Fibroblast of pulmonary artery (primary cell): ENCODE data around the gene ZBTB21.
"Not testable (repeated sequence)": the region's sequence is repeated elsewhere in the genome, so short reads cannot be mapped to it uniquely, and the experiment has no call there.

Experiments
- DNase-seq: peaks from one replicate; pipeline ENCODE4 v3.0.0-alpha.2; 2010; ENCODE audit warnings: low read depth
- H3K4me3 ChIP-seq: replicated peaks from 2 replicates; pipeline ENCODE4 v1.5.1; 2011; ENCODE audit warnings: low read depth, mild to moderate bottlenecking, control low read depth, low read length, moderate library complexity
- CTCF ChIP-seq: IDR thresholded peaks from 2 replicates; pipeline ENCODE4 v1.5.1; 2011; ENCODE audit warnings: mild to moderate bottlenecking, control low read depth, low read length, inconsistent platforms; ENCODE audit errors: missing control alignments

The ZBTB21 gene

DNA sequence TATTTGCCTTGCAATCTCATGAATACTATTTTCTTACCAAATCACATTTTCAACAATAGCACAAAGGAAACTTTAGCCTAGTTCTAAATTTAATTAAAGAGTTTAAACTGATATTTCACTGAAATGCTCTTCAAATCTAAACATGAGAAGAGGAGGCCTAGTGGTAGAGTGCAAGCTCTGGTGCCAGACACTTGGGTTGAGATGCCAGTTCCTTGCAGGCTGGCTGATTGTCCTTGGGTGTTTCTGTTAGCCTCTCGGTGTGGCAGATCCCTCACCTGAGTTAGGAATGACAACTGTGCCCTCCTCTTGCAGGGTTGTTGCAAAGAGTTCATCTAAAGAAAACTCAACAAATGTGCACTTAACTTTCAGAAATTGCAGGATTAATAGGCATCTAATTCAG is 12.5 kb downstream of the ZBTB21 start:
- H3K4me3 ChIP-seq = no peak overlapping the region
- DNase-seq = no peak
- TF ChIP-seq CTCF = no peak

DNA sequence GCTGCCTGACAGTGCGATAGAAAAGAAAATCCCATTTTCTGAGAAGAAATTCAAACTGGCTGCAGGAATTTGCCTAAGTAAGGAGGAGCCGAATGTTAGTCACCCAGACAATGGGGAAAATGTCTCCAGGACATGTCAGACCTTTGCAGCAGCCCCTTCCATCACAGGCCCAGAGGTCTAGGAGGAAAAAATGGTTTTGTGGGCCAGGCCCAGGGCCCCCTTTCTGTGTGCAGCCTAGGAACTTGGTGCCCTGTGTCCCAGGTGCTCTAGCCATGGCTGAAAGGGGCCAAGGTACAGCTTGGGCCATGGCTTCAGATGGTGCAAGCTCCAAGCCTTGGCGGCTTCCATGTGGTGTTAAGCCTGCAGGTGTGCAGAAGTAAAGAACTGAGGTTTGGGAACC is 14.6 kb downstream of the ZBTB21 start:
- TF ChIP-seq CTCF = no peak
- no peak overlapping the region for H3K4me3 ChIP-seq
- DNase-seq = no peak

GRCh38 chr21:41994613-41995012 is 15.5 kb downstream of the ZBTB21 start:
- H3K4me3 ChIP-seq, DNase-seq: not testable (repeated sequence)

DNA sequence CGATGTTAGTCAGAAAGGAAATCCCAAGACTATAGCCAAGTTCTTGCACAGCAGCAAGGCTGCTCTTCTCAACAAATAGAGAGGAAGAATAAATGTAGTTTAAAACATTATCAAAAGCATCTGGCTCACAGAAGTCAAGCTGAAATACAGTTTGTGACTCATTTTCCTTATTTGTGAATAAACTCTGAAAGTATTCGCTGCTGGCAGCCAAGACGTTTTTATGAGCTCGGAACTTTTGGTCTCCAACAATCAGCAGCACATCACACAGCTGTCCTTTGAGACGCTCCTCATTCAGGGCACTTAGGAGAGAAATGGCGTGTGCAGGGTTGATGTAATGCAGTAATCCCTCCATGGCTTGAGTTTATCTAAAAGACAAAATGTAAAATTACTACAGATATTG is 16.4 kb downstream of the ZBTB21 start:
- TF ChIP-seq CTCF = no peak
- DNase-seq = peak; percentile 71
- no peak overlapping the region for H3K4me3 ChIP-seq

DNA sequence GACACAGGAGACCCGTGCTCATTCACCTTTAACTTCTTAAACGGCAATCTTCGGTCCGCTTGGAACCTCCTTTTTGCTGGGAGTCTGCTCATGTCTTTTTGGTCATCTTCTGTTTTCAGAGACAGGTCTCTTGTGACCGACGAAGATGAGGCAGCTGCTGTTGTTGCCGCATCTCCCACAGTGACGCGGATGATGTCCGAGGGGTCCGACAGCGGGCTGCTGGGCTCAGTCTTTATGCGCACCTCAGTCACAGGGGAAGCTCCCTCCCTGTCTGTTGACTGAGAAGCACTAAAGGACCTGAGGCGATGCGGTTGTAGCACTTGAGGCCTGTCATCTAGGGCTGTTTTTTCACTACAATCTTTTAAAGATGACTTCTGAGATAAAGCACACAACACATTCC is 17.6 kb downstream of the ZBTB21 start:
- no peak for TF ChIP-seq CTCF
- no peak overlapping the region for H3K4me3 ChIP-seq
- no peak for DNase-seq

GRCh38 chr21:41991659-41992058 is 18.5 kb downstream of the ZBTB21 start:
- no peak for TF ChIP-seq CTCF
- H3K4me3 ChIP-seq = no peak overlapping the region
- DNase-seq = no peak

GRCh38 chr21:41989698-41990097 is 20.5 kb downstream of the ZBTB21 start:
- DNase-seq = no peak
- H3K4me3 ChIP-seq = no peak overlapping the region
- TF ChIP-seq CTCF = no peak

GRCh38 chr21:41987310-41987709 is 22.9 kb downstream of the ZBTB21 start:
- TF ChIP-seq CTCF = no peak
- H3K4me3 ChIP-seq = no peak overlapping the region
- no peak for DNase-seq
